NCI-H1092 treated with DMSO at 0.1 percent for 48 hours (cell line): Measurements from ENCODE around the gene DDX60.
"Not testable (repeated sequence)": the region's sequence is repeated elsewhere in the genome, so short reads cannot be mapped to it uniquely, and the experiment has no call there.

Experiments
- DNase-seq: peaks from one replicate; lab custom pipeline; 2025; lab: John Stamatoyannopoulos, UW

Gene DDX60

DNA sequence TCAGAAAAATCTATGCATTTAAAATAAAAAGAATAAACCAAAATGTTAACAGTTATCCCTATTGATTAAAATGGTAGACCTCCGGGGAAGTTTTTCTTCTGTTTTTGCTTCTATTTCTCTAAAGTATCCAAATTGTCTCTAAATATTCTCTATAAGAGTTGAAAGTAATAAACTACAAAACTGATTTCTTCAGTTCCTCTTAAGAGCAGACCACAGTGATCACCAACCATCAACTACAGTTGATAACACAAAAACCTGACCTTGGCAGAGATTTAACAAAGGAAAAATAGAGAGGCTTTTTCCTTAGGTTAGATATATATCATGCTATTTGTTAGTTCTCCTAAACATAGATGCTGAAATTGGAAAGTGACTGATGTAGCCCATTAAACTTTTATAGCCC, 27.3 kb downstream of the DDX60 start:
- DNase-seq = no peak

- DNase-seq = not testable (repeated sequence)
Measured at GRCh38 chr4:168285850-168286249, 32.7 kb downstream of the DDX60 start.

DNA sequence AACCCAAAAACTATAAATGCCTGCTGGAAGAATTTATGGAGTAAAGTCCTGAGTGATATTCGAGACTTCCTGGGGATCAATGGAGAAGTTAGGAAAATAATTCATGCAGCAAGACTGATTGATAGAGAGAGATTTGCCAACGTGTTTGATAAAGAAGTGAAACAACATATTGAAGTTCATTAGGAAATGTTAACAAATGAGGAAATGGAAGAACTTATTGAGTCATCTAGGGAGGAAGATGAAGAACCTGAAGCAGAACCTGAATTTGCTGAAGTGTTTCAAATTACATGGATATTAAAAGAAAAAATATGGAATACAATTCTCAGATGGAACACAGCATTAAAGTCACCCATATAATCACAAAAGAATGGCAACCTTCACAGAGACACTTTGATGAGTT, 39.0 kb downstream of the DDX60 start:
- DNase-seq = no peak

DNA sequence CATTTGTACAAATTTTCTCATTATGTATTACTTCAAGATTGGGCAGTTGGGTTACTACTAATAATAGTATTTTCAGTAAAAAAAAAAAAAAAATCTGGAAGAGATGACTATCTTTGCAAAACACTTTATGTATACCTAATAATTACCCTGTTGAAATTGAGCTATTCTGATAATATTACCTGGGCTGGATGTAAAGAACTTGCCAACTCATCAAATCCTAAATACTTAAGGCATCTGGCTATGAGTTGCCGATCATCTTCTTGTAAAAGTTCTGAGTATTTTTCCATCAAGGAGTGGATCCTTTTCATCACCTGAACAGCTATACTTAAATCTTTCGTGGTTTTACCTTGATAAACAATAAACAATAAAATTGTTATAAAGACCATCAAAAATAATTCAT, 42.7 kb downstream of the DDX60 start:
- no peak for DNase-seq

- DNase-seq = no peak
Measured at GRCh38 chr4:168274871-168275270, 43.7 kb downstream of the DDX60 start.

- DNase-seq = no peak
Measured at GRCh38 chr4:168273838-168274237, 44.7 kb downstream of the DDX60 start.

GRCh38 chr4:168272488-168272887, 46.1 kb downstream of the DDX60 start:
- no peak for DNase-seq

GRCh38 chr4:168269896-168270295, 48.7 kb downstream of the DDX60 start:
- DNase-seq = peak; percentile 3

DNA sequence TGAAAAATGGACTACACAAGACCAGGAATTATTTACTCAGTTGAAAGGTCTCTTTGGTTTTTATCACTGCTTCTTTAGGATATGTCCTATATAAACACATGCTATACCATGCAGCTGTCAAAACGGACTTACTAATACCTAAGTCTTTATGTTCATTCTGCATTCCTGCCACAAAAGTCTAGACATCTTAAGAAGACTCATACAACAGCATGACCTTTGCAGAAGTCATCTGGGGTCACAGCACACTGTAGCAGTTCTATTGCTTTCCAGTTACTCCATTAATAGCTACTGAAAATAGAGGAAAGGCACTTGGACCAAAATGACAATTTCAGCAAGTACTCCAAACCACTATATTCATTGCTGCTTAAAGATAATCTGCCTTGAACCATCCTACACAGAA, 53.2 kb downstream of the DDX60 start:
- DNase-seq = no peak

DNA sequence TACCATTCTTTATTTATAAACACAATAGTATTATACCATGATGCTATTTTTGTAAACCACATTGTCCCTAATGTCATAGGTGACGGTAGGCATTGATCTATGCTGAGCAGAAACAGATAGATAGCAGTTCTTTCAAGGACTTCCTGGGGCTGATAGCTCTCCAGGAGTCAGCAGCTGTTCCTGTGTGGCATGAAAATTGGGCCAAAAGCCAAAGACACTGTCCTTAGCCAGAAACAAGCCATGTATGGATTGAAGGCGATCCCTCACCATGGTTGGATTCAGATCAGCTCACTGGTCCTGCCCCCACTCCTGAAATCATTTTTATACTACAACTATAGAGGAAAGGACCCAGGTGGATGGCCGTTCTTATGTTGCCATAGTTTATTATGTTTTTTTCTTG, 53.6 kb downstream of the DDX60 start:
- DNase-seq = peak; percentile 92

DNA sequence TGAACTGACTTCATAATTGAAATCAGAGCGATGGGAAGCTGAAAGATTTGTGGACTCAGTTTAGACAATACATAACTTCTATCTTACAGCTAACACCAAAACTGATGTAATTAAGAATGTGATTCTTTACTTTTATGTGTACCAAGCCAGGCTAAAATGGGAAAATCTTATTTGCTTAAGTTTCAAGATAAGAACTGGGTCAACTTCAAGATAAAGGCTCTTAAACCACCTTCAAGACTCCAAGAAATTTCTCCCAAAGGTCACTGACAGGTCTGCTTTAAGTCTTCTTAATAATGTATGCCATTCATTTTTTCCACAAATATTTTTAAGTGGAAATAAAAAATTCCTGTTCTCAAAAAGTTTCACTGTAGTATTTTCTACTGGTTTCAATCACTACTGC, 55.5 kb downstream of the DDX60 start:
- DNase-seq = no peak

- no peak for DNase-seq
Measured at GRCh38 chr4:168259096-168259495, 59.5 kb downstream of the DDX60 start.

DNA sequence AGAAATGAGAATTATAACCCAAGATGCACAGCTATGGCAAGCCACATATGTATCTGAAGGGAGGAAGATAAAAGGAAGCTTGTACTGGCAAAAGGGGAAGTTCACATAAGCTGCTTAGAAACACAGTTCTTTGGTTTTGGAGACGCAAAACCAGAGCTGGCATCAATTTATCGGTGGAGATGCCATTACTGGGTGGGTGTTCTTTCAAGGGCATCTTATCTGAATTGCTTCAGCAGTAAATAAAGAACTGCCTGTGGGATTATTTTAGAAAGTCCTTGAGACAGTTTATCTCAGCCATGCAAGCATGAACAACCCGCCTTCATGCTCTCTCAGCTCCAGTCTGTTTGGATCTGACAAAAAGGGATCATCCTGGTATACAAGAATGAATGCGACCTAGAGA, 60.8 kb downstream of the DDX60 start:
- DNase-seq = no peak

DNA sequence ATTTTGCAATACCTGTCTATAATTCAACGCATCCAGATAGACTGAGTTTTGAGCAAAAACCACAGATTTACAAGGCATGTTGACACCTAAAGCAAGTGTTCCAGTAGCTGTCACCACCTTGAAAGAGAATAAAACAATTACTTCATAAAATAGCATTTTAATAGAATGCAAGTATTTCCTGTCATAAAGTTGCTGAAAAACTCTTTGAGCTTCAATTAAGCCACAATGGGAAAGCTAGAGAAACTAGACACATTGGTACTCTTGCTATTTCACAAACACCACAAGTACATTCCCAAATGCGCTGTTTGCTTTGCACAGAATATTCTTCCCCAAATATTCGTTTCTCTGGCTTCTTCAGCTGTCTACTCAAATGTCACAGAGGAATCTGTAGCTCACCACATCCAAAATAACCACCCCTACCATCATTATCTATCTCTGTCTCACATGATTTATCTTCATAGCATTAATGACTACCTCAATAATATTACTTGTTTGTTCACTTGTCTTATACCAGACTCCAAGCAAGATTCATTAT, 70.3 kb downstream of the DDX60 start:
- DNase-seq = no peak

DNA sequence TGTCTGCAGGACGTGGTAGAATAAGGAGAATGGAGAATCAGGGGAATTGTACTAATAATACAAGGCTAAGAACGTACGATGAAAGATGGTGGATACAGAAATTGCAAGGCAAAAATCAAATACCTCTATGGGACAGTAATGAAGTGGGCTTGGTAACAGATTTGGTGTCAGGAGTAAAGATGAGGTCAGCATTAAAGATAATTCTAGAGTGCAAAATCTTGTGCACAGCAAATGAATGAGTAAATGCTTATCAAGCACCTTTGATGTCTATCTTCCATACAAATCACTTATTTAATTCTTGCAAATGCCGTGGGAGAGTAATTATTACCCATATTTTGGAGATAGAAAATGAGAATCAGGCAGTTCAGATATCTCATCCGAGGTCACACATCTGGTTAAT, 70.9 kb downstream of the DDX60 start:
- DNase-seq = no peak

DNA sequence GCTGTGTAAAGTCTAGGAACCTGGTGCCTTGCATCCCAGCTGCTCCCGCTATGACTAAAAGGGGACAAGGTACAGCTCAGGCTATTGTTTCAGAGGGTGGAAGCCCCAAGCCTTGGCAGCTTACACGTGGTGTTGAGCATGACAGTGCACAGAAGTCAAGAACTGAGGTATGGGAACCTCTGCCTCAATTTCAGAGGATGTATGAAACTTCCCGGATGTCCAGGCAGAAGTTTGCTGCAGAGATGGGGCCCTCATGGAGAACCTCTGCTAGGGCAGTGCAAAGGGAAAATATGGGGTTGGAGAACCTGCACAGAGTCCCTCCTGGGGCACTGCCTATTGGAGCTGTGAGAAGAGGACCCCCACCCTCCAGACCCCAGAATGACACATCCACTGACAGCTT, 76.6 kb downstream of the DDX60 start:
- no peak for DNase-seq

GRCh38 chr4:168240821-168241220, 77.7 kb downstream of the DDX60 start:
- DNase-seq = no peak

GRCh38 chr4:168221301-168221700, 97.3 kb downstream of the DDX60 start:
- DNase-seq = peak; percentile 36

DNA sequence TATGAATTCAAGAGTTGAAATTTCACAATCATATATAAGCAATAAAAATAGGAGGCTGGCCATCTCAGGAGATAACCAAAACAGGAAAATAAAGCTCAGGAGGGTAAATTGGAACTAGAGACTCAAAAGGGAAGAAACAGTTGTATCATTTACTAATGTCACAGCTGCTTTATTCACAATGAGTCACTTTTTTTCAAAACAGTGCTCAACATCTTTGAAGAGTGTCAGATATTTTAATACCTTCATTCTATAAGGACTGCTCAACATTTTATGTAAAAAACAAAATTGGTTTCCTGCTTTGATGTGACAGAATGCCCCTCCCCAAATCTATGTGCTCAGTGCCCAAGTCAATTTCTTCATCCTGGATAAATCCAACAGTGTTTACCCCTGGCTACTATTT, 97.7 kb downstream of the DDX60 start:
- DNase-seq = no peak

DNA sequence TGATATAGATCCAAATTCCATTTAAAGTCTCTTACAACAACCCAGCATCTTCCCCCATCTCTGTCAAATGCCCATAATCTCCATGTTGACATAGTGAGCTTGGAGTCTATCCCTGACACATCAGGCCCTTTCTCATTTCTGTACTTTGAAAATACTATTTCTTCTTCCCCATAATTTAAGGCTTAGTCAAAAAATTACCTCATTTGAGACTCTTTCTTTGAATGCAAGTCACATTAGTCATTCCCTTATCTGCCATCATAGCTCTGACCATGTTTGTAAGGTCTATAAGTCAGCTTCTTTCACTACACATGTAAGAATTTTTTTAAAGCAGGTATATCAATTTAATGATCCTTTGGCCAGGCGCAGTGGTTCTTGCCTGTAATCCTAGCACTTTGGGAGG, 99.9 kb downstream of the DDX60 start:
- no peak for DNase-seq

DNA sequence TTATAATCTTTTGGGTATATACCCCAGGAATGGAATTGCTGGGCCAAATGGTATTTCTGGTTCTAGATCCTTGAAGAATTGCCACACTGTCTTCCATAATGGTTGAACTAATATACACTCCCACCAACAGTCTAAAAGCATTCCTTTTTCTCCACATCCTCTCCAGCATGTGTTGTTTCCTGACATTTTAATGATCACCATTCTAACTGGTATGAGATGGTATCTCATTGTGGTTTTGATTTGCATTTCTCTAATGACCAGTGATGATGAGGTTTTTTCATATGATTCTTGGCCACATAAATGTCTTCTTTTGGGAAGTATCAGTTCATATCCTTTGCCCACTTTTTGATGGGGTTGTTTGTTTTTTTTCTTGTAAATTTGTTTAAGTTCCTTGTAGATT, 105.0 kb downstream of the DDX60 start:
- DNase-seq = not testable (repeated sequence)

GRCh38 chr4:168212656-168213055, 105.9 kb downstream of the DDX60 start:
- no peak for DNase-seq

DNA sequence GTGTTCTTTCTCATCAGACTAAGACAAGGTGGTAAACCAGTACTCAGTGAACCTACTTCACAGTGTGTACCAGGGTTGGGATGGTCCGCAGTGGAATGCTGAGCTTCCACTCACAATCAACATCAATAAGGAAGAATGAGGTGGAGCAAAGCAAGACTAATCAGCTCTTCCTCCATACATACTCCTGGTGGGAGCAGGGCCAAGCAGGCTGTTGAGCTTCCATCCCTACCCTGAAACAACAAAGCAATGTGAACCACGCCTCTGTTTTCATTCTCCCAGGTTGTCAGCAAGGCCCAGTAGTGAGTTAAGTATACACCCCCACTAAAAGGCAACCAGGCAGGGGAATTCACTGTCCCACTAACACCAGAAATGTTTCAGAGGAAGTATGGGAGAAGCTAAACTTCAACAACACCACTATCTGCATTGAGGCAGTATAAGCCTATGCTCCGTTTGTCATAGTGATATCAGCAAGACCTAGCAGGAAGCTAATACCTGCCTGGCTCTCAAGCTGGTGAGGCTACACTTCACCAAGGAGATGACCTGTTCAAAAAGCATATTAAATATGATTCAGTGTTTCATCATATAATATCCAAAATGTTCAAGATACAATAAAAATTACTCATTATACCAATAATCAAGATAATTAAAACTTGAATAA, 109.5 kb downstream of the DDX60 start:
- no peak for DNase-seq

GRCh38 chr4:168203233-168203911, 115.2 kb downstream of the DDX60 start:
- no peak for DNase-seq
